Tibial nerve (tissue), 4 donors: ENCODE measurements around the gene UBE2H. TPM values are rescaled to one million over a fixed set of nuclear protein-coding genes. Genes with fewer than 3 reads are reported as not detected.
A peak's percentile ranks its signal among the peaks of the same experiment; 100 is the strongest.
"Not testable (repeated sequence)": the region's sequence is repeated elsewhere in the genome, so short reads cannot be mapped to it uniquely, and the experiment has no call there.

Experiments
- DNase-seq, 2 donors: peaks; one replicate each; pipeline ENCODE4 v3.0.0-alpha.2; 2019; ENCODE audit warnings: low spot score in 2 of 2
- H3K27ac ChIP-seq, 4 donors: fragments of 200-600 bp; sonication (generic) in 3 of 4; one replicate each; pipeline ENCODE4 v1.5.1; 2017 to 2019; ENCODE audit warnings: mild to moderate bottlenecking in 1 of 4
- H3K27me3 ChIP-seq, 2 donors: fragments of 200-600 bp; sonication (generic) in 1 of 2; one replicate each; pipeline versions ENCODE4 v1.5.1 to v1.6.0; 2017 to 2019
- H3K36me3 ChIP-seq, 3 donors: fragments of 200-600 bp; sonication (generic); one replicate each; pipeline ENCODE4 v1.5.1; 2018 to 2019
- H3K4me1 ChIP-seq, 4 donors: fragments of 200-600 bp; sonication (generic) in 3 of 4; one replicate each; pipeline ENCODE4 v1.5.1; 2017 to 2019
- H3K4me3 ChIP-seq, 4 donors: fragments of 200-600 bp; sonication (generic) in 3 of 4; one replicate each; pipeline ENCODE4 v1.5.1; 2017 to 2019; ENCODE audit warnings: mild to moderate bottlenecking in 1 of 4, moderate library complexity in 1 of 4
- H3K9me3 ChIP-seq, 4 donors: fragments of 200-600 bp; sonication (generic) in 3 of 4; one replicate each; pipeline ENCODE4 v1.5.1; 2017 to 2019
- CTCF ChIP-seq, 5 experiments: fragments of 200-600 bp in 3 of 5; fragments of 450-650 bp in 2 of 5; sonication (generic) in 3 of 5; IDR thresholded peaks; one replicate each; pipeline ENCODE4 v1.5.1; 2016 to 2019; ENCODE audit warnings: antibody characterized with exemption in 5 of 5, mild to moderate bottlenecking in 3 of 5, moderate library complexity in 2 of 5
- EP300 ChIP-seq, 2 donors: sonication (generic); formaldehyde crosslinking; IDR thresholded peaks; one replicate each; pipeline ENCODE4 v1.6.1; 2017; ENCODE audit warnings: antibody characterized with exemption in 2 of 2, mild to moderate bottlenecking in 1 of 2
- POLR2A ChIP-seq, 2 donors: fragments of 450-650 bp; IDR thresholded peaks; one replicate each; pipeline ENCODE4 v1.6.1; 2017; ENCODE audit warnings: antibody characterized with exemption in 2 of 2, mild to moderate bottlenecking in 2 of 2, moderate library complexity in 2 of 2
- WGBS, 2 donors: methylation state at CpG; one replicate each; pipeline ENCODE4 v1.1.5; 2018; 5-methylcytosine and 5-hydroxymethylcytosine counted together
- total RNA-seq, 4 donors: library from RNA; depleted of rRNA; stranded (reverse); fragments of >200 nt; gene quantifications; one replicate each; pipeline ENCODE4 v1.1.0, GENCODE V29; 2016

UBE2H gene
- total RNA-seq, 4 donors from 2014 or later: 69.6 to 92.3 (median 80.9) TPM

GRCh38 chr7:129835569-129835968, 117.2 kb downstream of the UBE2H start:
- H3K4me1 ChIP-seq: peaks cover 0 to 16% (median 5%) of the 10 kb centered on the region in 4 donors
- WGBS, 2 donors: 88 to 92% methylated on average over 6 of the region's 6 CpGs
- no peak overlapping the region for H3K27ac ChIP-seq
- no peaks in the 10 kb centered on the region for H3K27me3 ChIP-seq
- DNase-seq: no peak
- peaks cover 0 to 57% (median 0%) of the 10 kb centered on the region in 3 donors for H3K36me3 ChIP-seq
- TF ChIP-seq CTCF (IDR thresholded peaks at IDR 0.05): no peak
- no peak overlapping the region for H3K4me3 ChIP-seq
- H3K9me3 ChIP-seq: no peaks in the 10 kb centered on the region

- 67 to 75% methylated on average over 6 of the region's 6 CpGs for WGBS, 2 donors
- not testable (repeated sequence) for H3K9me3 ChIP-seq, H3K27ac ChIP-seq, H3K4me3 ChIP-seq, H3K27me3 ChIP-seq, DNase-seq
- Histone ChIP-seq H3K36me3 (peaks cover 0 to 49% (median 0%) of the 10 kb centered on the region in 3 donors), H3K4me1 (peaks cover 0 to 22% (median 17%) of the 10 kb centered on the region in 4 donors)
These were observed 119.4 kb downstream of the UBE2H start for GRCh38 chr7:129833353-129833752.

GRCh38 chr7:129832701-129833227, 120.0 kb downstream of the UBE2H start:
- no peaks in the 10 kb centered on the region for H3K27me3 ChIP-seq
- no peak overlapping the region for H3K4me3 ChIP-seq
- DNase-seq: no peak
- H3K9me3 ChIP-seq: no peaks in the 10 kb centered on the region
- no peak for TF ChIP-seq CTCF (IDR thresholded peaks at IDR 0.05)
- TF ChIP-seq EP300 (IDR thresholded peaks at IDR 0.05): no peak
- TF ChIP-seq POLR2A (IDR thresholded peaks at IDR 0.05): no peak
- H3K36me3 ChIP-seq: peaks cover 0 to 45% (median 0%) of the 10 kb centered on the region in 3 donors
- peaks cover 0 to 22% (median 17%) of the 10 kb centered on the region in 4 donors for H3K4me1 ChIP-seq
- H3K27ac ChIP-seq: no peak overlapping the region
- WGBS, 2 donors: 87 to 88% methylated on average over 3 of the region's 3 CpGs

GRCh38 chr7:129832282-129832681, 120.5 kb downstream of the UBE2H start:
- no peak overlapping the region for H3K4me3 ChIP-seq
- peaks cover 0 to 40% (median 0%) of the 10 kb centered on the region in 3 donors for H3K36me3 ChIP-seq
- H3K9me3 ChIP-seq: no peaks in the 10 kb centered on the region
- TF ChIP-seq CTCF (IDR thresholded peaks at IDR 0.05) (no peak), POLR2A (IDR thresholded peaks at IDR 0.05) (no peak), EP300 (IDR thresholded peaks at IDR 0.05) (no peak)
- no peaks in the 10 kb centered on the region for H3K27me3 ChIP-seq
- DNase-seq: no peak
- 94 to 97% methylated on average over 4 of the region's 4 CpGs for WGBS, 2 donors
- peaks cover 0 to 22% (median 17%) of the 10 kb centered on the region in 4 donors for H3K4me1 ChIP-seq
- H3K27ac ChIP-seq: no peak overlapping the region

GRCh38 chr7:129831424-129832058, 121.2 kb downstream of the UBE2H start:
- 68 to 71% methylated on average over 5 of the region's 5 CpGs for WGBS, 2 donors
- peaks cover 0 to 34% (median 0%) of the 10 kb centered on the region in 3 donors for H3K36me3 ChIP-seq
- H3K4me1 ChIP-seq: peaks cover 0 to 22% (median 17%) of the 10 kb centered on the region in 4 donors
- H3K9me3 ChIP-seq: no peaks in the 10 kb centered on the region
- H3K27ac ChIP-seq: peak overlapping the region in 3 of 4 donors; percentile 46 to 79 (median 71)
- no peak overlapping the region for H3K4me3 ChIP-seq
- no peaks in the 10 kb centered on the region for H3K27me3 ChIP-seq
- TF ChIP-seq POLR2A (IDR thresholded peaks at IDR 0.05): no peak
- no peak for TF ChIP-seq CTCF (IDR thresholded peaks at IDR 0.05)
- peak in 1 of 2 donors; percentile 21 for TF ChIP-seq EP300 (IDR thresholded peaks at IDR 0.05)
- DNase-seq: no peak
